H1 (cell line): ENCODE measurements around the gene CHST8. TPM values are rescaled to one million over a fixed set of nuclear protein-coding genes. Genes with fewer than 3 reads are reported as not detected.

Experiments
- KDM4A ChIP-seq: IDR thresholded peaks from one replicate; pipeline ENCODE4 v1.7.1; 2012; ENCODE audit warnings: low read depth, mild to moderate bottlenecking, moderate library complexity, low read length, inconsistent platforms; ENCODE audit not compliant: severe bottlenecking
- NRF1 ChIP-seq: IDR thresholded peaks from 2 replicates; pipeline ENCODE4 v1.6.1; 2011; ENCODE audit warnings: mild to moderate bottlenecking, low read depth, low read length, improper control_type of control experiment
- SP1 ChIP-seq: IDR thresholded peaks from 2 replicates; pipeline ENCODE4 v1.6.1; 2011; ENCODE audit warnings: low read depth, low read length
- TEAD4 ChIP-seq: IDR thresholded peaks from 2 replicates; pipeline ENCODE4 v1.6.1; 2012; ENCODE audit warnings: low read depth, low read length, inconsistent platforms, mixed read lengths
- polyA plus RNA-seq, 7 experiments: library from polyadenylated mRNA; depleted of rRNA in 3 of 7; stranded (reverse) in 5 of 7; unstranded in 2 of 7; fragments of >200 nt in 5 of 7; fragments of 200-250 nt in 2 of 7; gene quantifications; 1 replicate in 5 of 7; 2 replicates in 1 of 7; 4 replicates in 1 of 7; pipeline versions ENCODE4 v1.2.1 to v1.2.3, GENCODE V29; 2011 to 2013; ENCODE audit warnings: missing spikeins in 2 of 7, mixed read lengths in 2 of 7
- total RNA-seq: library from RNA; stranded (reverse); fragmentation: NEBNext Ultra II Directional; extraction: Animal tissue kit (Norgen Biotek cat#: 25700); gene quantifications from 2 replicates; pipeline ENCODE4 v1.2.1, GENCODE V29; 2021

CHST8 gene
- total and polyA plus RNA-seq, 2 of the 8 experiments (the other 6 are each of a cell fraction or from before 2014, with no cell fraction given), result 10.8 to 28.2 TPM

DNA sequence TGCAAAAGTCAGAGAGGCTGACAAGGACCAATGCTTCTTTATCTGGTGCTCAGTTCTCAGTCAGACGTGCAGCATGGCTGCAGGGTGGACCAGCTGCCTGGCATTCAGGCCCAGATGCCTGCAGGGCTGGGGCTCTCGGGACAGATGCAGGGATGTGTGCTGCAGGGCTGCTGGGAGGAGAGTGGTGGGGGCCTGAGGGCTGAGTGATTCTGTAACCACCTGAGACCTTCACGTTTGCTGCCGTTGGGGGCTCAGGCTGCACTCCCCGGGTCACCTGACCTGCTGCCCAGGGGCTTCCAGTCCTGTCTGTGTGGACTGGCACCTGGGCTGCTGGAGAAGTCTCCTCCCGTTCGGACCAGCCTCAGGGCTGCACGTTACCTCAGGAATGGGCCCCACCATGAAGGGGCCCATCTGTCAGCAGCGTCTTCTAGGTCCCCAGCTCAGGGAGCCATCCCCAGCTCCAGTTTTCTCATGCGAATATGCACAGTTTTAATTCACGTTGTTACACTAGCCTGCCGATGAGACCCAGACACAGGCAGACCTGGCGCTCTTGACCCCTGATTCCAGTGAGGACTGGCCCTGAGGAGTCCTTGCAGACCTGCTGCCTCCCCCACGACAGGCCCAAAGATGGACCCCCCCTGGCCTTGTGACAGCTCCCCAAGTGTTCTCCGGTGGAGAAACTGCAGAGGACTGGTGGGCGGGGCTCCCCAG, 191.8 kb downstream of the CHST8 start (continued):
- no peak for TF ChIP-seq TEAD4
- TF ChIP-seq KDM4A, result no peak
- no peak for TF ChIP-seq NRF1
- TF ChIP-seq SP1, result no peak
